GM23338 (cell line): ENCODE results near the gene CA4. TPM values are rescaled to one million over a fixed set of nuclear protein-coding genes. Genes with fewer than 3 reads are reported as not detected.

ENCODE experiments used
- ATAC-seq: fragments of 200-7000 bp; cut with Tn5 transposase; 3 replicates; pipeline ENCODE4 v1.9.1; 2020
- DNase-seq: peaks from one replicate; pipeline ENCODE4 v3.0.0-alpha.2; 2015; ENCODE audit warnings: low spot score
- H2AFZ ChIP-seq: fragments of 200-600 bp; sonication (generic); 2 replicates; pipeline ENCODE4 v1.8.0; 2016; ENCODE audit warnings: antibody characterized with exemption, mild to moderate bottlenecking, moderate library complexity
- H3F3A ChIP-seq: fragments of 200-600 bp; sonication (generic); replicated peaks from 2 replicates; pipeline ENCODE4 v1.8.0; 2017; ENCODE audit warnings: antibody characterized with exemption, mixed run types, low read depth
- H3K27ac ChIP-seq: fragments of 200-600 bp; sonication (generic); 2 replicates; pipeline ENCODE4 v1.6.1; 2016; ENCODE audit warnings: low read depth
- H3K27me3 ChIP-seq: fragments of 200-600 bp; sonication (generic); 2 replicates; pipeline ENCODE4 v1.8.0; 2016; ENCODE audit warnings: mild to moderate bottlenecking, mixed run types, moderate library complexity; ENCODE audit not compliant: insufficient read depth
- H3K36me3 ChIP-seq: fragments of 200-600 bp; sonication (generic); 2 replicates; pipeline ENCODE4 v1.8.0; 2016; ENCODE audit warnings: mild to moderate bottlenecking; ENCODE audit not compliant: insufficient read depth
- H3K4me1 ChIP-seq: fragments of 200-600 bp; sonication (generic); 2 replicates; pipeline ENCODE4 v1.8.0; 2016; ENCODE audit warnings: mild to moderate bottlenecking, moderate library complexity; ENCODE audit not compliant: insufficient read depth
- H3K4me2 ChIP-seq: fragments of 200-600 bp; sonication (generic); 2 replicates; pipeline ENCODE4 v1.7.1; 2017; ENCODE audit warnings: mixed run types
- H3K4me3 ChIP-seq: fragments of 200-600 bp; sonication (generic); 2 replicates; pipeline ENCODE4 v1.6.1; 2016; ENCODE audit warnings: mixed run types
- H3K79me2 ChIP-seq: fragments of 200-600 bp; sonication (generic); replicated peaks from 2 replicates; pipeline ENCODE4 v1.8.0; 2017; ENCODE audit warnings: mild to moderate bottlenecking; ENCODE audit not compliant: insufficient read depth
- H3K9me2 ChIP-seq: fragments of 200-600 bp; sonication (generic); 2 replicates; pipeline ENCODE4 v1.8.0; 2017; ENCODE audit not compliant: insufficient read depth
- H4K20me1 ChIP-seq: fragments of 200-600 bp; sonication (generic); replicated peaks from 2 replicates; pipeline ENCODE4 v1.8.0; 2017; ENCODE audit warnings: mild to moderate bottlenecking; ENCODE audit not compliant: insufficient read depth
- H3K27ac Mint-ChIP-seq: 2 replicates; pipeline ENCODE4 v1.8.0; 2020; ENCODE audit warnings: inconsistent platforms, mild to moderate bottlenecking, moderate library complexity, mixed read lengths
- H3K27me3 Mint-ChIP-seq: 3 replicates; pipeline ENCODE4 v1.8.0; 2022; ENCODE audit warnings: low read depth, mild to moderate bottlenecking, moderate library complexity, mixed read lengths, inconsistent platforms; ENCODE audit not compliant: insufficient read depth, poor library complexity
- H3K36me3 Mint-ChIP-seq: 3 replicates; pipeline ENCODE4 v1.8.0; 2021; ENCODE audit warnings: low read depth, mild to moderate bottlenecking, inconsistent platforms, moderate library complexity, mixed read lengths
- H3K4me1 Mint-ChIP-seq: 3 replicates; pipeline ENCODE4 v1.8.0; 2020; ENCODE audit warnings: mild to moderate bottlenecking, inconsistent platforms, mixed read lengths
- H3K4me3 Mint-ChIP-seq: 3 replicates; pipeline ENCODE4 v1.8.0; 2021; ENCODE audit warnings: moderate library complexity, mild to moderate bottlenecking, inconsistent platforms, mixed read lengths
- H3K9me3 Mint-ChIP-seq: 3 replicates; pipeline ENCODE4 v1.8.0; 2020; ENCODE audit warnings: moderate library complexity, mild to moderate bottlenecking, inconsistent platforms, mixed read lengths
- CREB1 ChIP-seq: fragments of 250-450 bp; sonication (Bioruptor Pico); IDR thresholded peaks from 2 replicates; pipeline ENCODE4 v1.5.0; 2020; ENCODE audit warnings: low read depth, mild to moderate bottlenecking, moderate library complexity
- ETS1 ChIP-seq: IDR thresholded peaks from 2 replicates; pipeline ENCODE4 v1.6.1; 2016; ENCODE audit warnings: antibody characterized with exemption
- EZH2 ChIP-seq: fragments of 200-600 bp; sonication (generic); IDR thresholded peaks from one replicate; pipeline ENCODE4 v1.8.0; 2017; ENCODE audit warnings: antibody characterized with exemption, mild to moderate bottlenecking, low read depth; ENCODE audit not compliant: unreplicated experiment
- JUNB ChIP-seq: IDR thresholded peaks from one replicate; pipeline ENCODE4 v1.6.1; 2016; ENCODE audit warnings: antibody characterized with exemption; ENCODE audit not compliant: unreplicated experiment
- NANOG ChIP-seq: IDR thresholded peaks from 2 replicates; pipeline ENCODE4 v1.6.1; 2016; ENCODE audit warnings: antibody characterized with exemption, borderline replicate concordance
- POLR2AphosphoS5 ChIP-seq: IDR thresholded peaks from 2 replicates; pipeline ENCODE4 v1.6.1; 2016; ENCODE audit warnings: antibody characterized with exemption, low read depth
- STAT1 ChIP-seq: IDR thresholded peaks from one replicate; pipeline ENCODE4 v1.6.1; 2016; ENCODE audit warnings: antibody characterized with exemption; ENCODE audit not compliant: unreplicated experiment
- polyA plus RNA-seq: library from polyadenylated mRNA; unstranded; fragments of >200 nt; fragmentation: Nextera tagmentation; extraction: Ambion mirVana; gene quantifications from 2 replicates; pipeline ENCODE4 v1.2.1, GENCODE V29; 2016
- total RNA-seq: library from RNA; depleted of rRNA; stranded (reverse); fragments of >200 nt; shearing (Covaris generic); gene quantifications from 2 replicates; pipeline ENCODE4 v1.2.3, GENCODE V29; 2014
- TF ChIP-seq, protein P1 (sequence below): IDR thresholded peaks from one replicate; pipeline ENCODE4 v1.6.1; 2018; ENCODE audit warnings: antibody characterized with exemption; ENCODE audit not compliant: unreplicated experiment
- TF ChIP-seq, protein P2 (sequence below), 2 experiments: fragments of 200-600 bp in 1 of 2; sonication (generic) in 1 of 2; conservative IDR thresholded peaks; 2 replicates each; pipeline versions ENCODE4 v1.5.1 to v1.6.1; 2016 to 2017; ENCODE audit warnings: antibody characterized with exemption in 2 of 2, low read depth in 2 of 2, mild to moderate bottlenecking in 2 of 2, moderate library complexity in 1 of 2

CA4 gene
- total and polyA plus RNA-seq, 2 experiments from 2014 or later, result 7.6 to 8.2 TPM

DNA sequence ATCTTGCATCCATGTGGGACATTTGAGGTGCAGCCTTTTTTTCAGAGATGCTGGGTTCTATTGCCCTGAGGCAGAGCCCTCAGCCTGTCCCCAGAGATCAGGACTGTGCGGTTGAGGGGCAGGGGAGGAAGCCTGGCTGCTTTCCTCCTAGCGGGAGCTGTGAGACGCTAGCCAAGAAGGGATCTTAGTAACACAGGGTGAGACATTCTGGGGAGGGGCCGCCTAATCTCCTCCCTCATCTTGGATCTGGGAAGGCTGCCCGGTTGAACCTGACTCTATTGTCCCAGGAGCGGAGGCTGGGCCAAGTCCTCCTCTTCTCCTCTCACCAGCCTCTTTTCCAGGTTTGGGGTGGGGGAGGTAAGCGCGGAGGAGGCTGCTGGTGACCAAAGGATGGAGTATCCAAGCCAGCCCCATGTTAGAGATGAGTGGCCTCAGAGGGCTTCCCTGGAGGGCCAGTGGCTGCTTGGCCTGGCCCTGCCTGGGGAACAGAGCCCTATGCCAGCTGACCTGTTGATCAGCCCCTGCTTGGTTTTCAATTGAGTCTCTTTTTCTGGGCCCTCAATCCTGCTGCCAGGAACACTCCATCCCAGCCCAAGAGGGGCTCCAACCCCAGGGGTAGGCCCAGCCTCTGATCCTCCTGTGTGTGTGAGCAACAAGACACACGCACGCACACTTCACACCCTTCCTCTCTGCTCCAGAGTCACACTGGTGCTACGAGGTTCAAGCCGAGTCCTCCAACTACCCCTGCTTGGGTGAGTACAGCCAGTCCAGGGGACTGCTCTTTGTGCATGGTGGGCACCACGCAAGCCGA is 5.0 kb downstream of the CA4 start:
- Mint-ChIP-seq H3K4me1 (peaks cover 47% of the 10 kb centered on the region), H3K9me3 (no peaks in the 10 kb centered on the region), H3K4me3 (no peak overlapping the region), H3K27ac (no peak overlapping the region), H3K36me3 (no peaks in the 10 kb centered on the region), H3K27me3 (peaks cover 29% of the 10 kb centered on the region)
- TF ChIP-seq STAT1 (no peak), JUNB (no peak), EZH2 (no peak), POLR2AphosphoS5 (no peak), CREB1 (CRISPR knock-in tag) (no peak), NANOG (no peak)
- TF ChIP-seq, protein P1, sequence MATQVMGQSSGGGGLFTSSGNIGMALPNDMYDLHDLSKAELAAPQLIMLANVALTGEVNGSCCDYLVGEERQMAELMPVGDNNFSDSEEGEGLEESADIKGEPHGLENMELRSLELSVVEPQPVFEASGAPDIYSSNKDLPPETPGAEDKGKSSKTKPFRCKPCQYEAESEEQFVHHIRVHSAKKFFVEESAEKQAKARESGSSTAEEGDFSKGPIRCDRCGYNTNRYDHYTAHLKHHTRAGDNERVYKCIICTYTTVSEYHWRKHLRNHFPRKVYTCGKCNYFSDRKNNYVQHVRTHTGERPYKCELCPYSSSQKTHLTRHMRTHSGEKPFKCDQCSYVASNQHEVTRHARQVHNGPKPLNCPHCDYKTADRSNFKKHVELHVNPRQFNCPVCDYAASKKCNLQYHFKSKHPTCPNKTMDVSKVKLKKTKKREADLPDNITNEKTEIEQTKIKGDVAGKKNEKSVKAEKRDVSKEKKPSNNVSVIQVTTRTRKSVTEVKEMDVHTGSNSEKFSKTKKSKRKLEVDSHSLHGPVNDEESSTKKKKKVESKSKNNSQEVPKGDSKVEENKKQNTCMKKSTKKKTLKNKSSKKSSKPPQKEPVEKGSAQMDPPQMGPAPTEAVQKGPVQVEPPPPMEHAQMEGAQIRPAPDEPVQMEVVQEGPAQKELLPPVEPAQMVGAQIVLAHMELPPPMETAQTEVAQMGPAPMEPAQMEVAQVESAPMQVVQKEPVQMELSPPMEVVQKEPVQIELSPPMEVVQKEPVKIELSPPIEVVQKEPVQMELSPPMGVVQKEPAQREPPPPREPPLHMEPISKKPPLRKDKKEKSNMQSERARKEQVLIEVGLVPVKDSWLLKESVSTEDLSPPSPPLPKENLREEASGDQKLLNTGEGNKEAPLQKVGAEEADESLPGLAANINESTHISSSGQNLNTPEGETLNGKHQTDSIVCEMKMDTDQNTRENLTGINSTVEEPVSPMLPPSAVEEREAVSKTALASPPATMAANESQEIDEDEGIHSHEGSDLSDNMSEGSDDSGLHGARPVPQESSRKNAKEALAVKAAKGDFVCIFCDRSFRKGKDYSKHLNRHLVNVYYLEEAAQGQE, result no peak
- TF ChIP-seq, protein P2, sequence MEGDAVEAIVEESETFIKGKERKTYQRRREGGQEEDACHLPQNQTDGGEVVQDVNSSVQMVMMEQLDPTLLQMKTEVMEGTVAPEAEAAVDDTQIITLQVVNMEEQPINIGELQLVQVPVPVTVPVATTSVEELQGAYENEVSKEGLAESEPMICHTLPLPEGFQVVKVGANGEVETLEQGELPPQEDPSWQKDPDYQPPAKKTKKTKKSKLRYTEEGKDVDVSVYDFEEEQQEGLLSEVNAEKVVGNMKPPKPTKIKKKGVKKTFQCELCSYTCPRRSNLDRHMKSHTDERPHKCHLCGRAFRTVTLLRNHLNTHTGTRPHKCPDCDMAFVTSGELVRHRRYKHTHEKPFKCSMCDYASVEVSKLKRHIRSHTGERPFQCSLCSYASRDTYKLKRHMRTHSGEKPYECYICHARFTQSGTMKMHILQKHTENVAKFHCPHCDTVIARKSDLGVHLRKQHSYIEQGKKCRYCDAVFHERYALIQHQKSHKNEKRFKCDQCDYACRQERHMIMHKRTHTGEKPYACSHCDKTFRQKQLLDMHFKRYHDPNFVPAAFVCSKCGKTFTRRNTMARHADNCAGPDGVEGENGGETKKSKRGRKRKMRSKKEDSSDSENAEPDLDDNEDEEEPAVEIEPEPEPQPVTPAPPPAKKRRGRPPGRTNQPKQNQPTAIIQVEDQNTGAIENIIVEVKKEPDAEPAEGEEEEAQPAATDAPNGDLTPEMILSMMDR (conservative IDR thresholded peaks at IDR 0.05; ENCODE audit: low read depth in 2 of 2), result no peak
- Histone ChIP-seq H2AFZ (no peak overlapping the region), H3K4me2 (no peak overlapping the region), H3K27me3 (peaks cover 21% of the 10 kb centered on the region), H3K79me2 (no peaks in the 10 kb centered on the region), H3K27ac (no peak overlapping the region), H4K20me1 (no peaks in the 10 kb centered on the region), H3K9me2 (no peaks in the 10 kb centered on the region), H3F3A (peaks cover 16% of the 10 kb centered on the region), H3K4me3 (no peak overlapping the region), H3K36me3 (no peaks in the 10 kb centered on the region), H3K4me1 (peaks cover 41% of the 10 kb centered on the region)
- DNase-seq (peak; percentile 2), ATAC-seq (no peak)

DNA sequence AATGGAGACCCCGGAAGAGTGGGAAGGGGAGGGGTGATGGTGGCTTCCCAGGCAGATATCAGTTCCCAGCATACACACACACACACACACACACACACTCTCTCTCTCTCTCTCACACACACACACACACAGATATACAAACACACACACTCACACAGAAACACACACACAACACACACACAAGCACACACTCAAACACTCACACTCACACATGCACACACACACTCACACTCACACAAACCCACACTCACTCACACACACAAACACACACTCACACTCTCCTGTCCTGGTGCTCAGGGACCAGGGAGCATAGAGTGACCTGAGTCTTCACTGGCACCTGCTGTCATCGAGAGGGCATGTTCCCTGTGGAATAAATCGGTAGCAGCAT is 5.6 kb downstream of the CA4 start:
- peaks cover 15% of the 10 kb centered on the region for H3K27me3 ChIP-seq
- H3K4me3 ChIP-seq, result no peak overlapping the region
- H3K79me2 ChIP-seq, result no peaks in the 10 kb centered on the region
- no peak for ATAC-seq
- Mint-ChIP-seq H3K27me3 (peaks cover 25% of the 10 kb centered on the region), H3K4me3 (no peak overlapping the region), H3K36me3 (no peaks in the 10 kb centered on the region), H3K4me1 (peaks cover 53% of the 10 kb centered on the region), H3K9me3 (no peaks in the 10 kb centered on the region), H3K27ac (no peak overlapping the region)
- no peaks in the 10 kb centered on the region for H4K20me1 ChIP-seq
- peaks cover 20% of the 10 kb centered on the region for H3F3A ChIP-seq
- H3K4me2 ChIP-seq, result no peak overlapping the region
- DNase-seq, result no peak
- H3K9me2 ChIP-seq, result no peaks in the 10 kb centered on the region
- H3K27ac ChIP-seq, result no peak overlapping the region
- no peaks in the 10 kb centered on the region for H3K36me3 ChIP-seq
- peaks cover 44% of the 10 kb centered on the region for H3K4me1 ChIP-seq
- H2AFZ ChIP-seq, result no peak overlapping the region
- no peak for TF ChIP-seq STAT1
- TF ChIP-seq CREB1 (CRISPR knock-in tag), result no peak
- TF ChIP-seq NANOG, result no peak
- TF ChIP-seq, protein P1, result no peak
- no peak for TF ChIP-seq ETS1
